ENCODE results near the gene WDR62.

DNA sequence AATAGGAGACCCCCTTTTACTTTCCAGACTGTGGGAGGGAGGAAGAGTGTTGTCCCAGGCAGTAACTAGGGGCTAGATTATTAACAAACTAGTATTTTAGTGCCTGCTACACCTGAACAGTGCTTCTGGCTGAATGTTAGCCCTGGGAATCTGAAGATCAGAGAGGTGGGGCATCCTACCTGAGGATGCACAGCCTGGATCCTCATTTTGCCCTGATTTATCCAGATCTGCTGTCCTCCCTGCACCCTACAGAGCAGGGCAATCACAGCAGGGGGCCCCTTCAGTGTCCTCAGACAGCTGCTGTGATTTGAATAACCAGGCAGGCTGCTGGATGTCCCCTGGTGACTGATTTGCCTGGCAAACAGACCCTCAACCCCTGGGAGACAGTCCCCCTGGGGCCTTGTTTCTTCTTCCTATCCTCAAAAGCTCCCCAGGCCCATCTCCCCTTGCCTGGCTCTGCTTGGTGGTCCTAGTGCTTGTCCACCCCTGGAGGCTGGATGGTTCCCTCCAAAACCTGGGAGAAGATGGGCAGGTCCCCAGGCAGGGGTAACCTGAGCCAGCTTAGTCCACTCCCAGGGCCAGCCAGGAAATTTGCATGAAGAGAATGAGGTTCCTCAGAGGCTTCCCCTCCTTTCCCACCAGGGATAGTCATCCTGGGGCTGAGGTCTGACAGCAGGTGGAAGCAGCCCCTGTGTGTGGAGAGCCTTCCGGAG lies 55.9 kb downstream of the WDR62 start, which contains the start of gene OVOL3:
- TF ChIP-seq, protein P1, sequence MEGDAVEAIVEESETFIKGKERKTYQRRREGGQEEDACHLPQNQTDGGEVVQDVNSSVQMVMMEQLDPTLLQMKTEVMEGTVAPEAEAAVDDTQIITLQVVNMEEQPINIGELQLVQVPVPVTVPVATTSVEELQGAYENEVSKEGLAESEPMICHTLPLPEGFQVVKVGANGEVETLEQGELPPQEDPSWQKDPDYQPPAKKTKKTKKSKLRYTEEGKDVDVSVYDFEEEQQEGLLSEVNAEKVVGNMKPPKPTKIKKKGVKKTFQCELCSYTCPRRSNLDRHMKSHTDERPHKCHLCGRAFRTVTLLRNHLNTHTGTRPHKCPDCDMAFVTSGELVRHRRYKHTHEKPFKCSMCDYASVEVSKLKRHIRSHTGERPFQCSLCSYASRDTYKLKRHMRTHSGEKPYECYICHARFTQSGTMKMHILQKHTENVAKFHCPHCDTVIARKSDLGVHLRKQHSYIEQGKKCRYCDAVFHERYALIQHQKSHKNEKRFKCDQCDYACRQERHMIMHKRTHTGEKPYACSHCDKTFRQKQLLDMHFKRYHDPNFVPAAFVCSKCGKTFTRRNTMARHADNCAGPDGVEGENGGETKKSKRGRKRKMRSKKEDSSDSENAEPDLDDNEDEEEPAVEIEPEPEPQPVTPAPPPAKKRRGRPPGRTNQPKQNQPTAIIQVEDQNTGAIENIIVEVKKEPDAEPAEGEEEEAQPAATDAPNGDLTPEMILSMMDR (IDR thresholded peaks at IDR 0.05; ENCODE audit: poor library complexity, severe bottlenecking) = no peak
- TF ChIP-seq EZH2 (IDR thresholded peaks at IDR 0.05; ENCODE audit: borderline replicate concordance, insufficient read depth, low read length, poor library complexity, severe bottlenecking) (no peak), EP300 (conservative IDR thresholded peaks at IDR 0.05; ENCODE audit: poor library complexity, severe bottlenecking) (no peak), TAF1 (IDR thresholded peaks at IDR 0.05; ENCODE audit: low read depth) (no peak), REST (IDR thresholded peaks at IDR 0.05; ENCODE audit: borderline replicate concordance) (no peak), RAD21 (conservative IDR thresholded peaks at IDR 0.05) (no peak), POLR2AphosphoS5 (IDR thresholded peaks at IDR 0.05) (no peak)

Data from neural cell (in vitro differentiated cells).